HCT116 (cell line): ENCODE measurements around the gene ARFGEF3. TPM values are rescaled to one million over a fixed set of nuclear protein-coding genes. Genes with fewer than 3 reads are reported as not detected.
A peak's percentile ranks its signal among the peaks of the same experiment; 100 is the strongest.

Source experiments
- ATAC-seq: fragments of 200-7000 bp; cut with Tn5 transposase; 2 replicates; pipeline ENCODE4 v1.9.1; 2020; ENCODE audit warnings: mild to moderate bottlenecking, moderate library complexity
- BruUV-seq: library from RNA; stranded (reverse); fragments of 400-500 nt; replicated peaks from 2 replicates; lab custom pipeline; 2021; lab: Mats Ljungman, UMichigan
- CTCF ChIA-PET: fragments of 300-600 bp; sonication (Branson Sonifier 250); formaldehyde crosslinking; loops from one replicate; lab custom pipeline; 2021; ENCODE audit warnings: antibody characterized with exemption; lab: Charles Lee
- POLR2A ChIA-PET: fragments of 300-600, 350-600 bp; sonication (Branson Sonifier 250); formaldehyde crosslinking; loops from one replicate; lab custom pipeline; 2021; ENCODE audit warnings: antibody characterized with exemption; lab: Charles Lee
- RAD21 ChIA-PET, 2 experiments: fragments of 300-600 bp; sonication (Branson Sonifier 250); formaldehyde crosslinking; loops; one replicate each; lab custom pipeline; 2023; ENCODE audit warnings: low total read pairs in 2 of 2; ENCODE audit not compliant: uncharacterized antibody in 2 of 2, unreplicated experiment in 2 of 2, low non-redundant PET in 1 of 2; lab: Charles Lee
- DNase-seq: peaks from one replicate; pipeline ENCODE4 v3.0.0-alpha.2; 2010; ENCODE audit warnings: low read depth, low spot score
- H2AFZ ChIP-seq: fragments of 200-600 bp; shearing (Covaris generic), sonication (generic); 2 replicates; pipeline ENCODE4 v1.6.1; 2017; ENCODE audit warnings: low read depth, mixed run types, mixed read lengths, antibody characterized with exemption, low read length; ENCODE audit not compliant: poor library complexity, severe bottlenecking
- H3K27ac ChIP-seq: 2 replicates; pipeline ENCODE4 v1.5.1; 2012; ENCODE audit warnings: low read depth, low read length
- H3K27me3 ChIP-seq: fragments of 200-600 bp; sonication (generic); 2 replicates; pipeline ENCODE4 v1.6.1; 2016; ENCODE audit warnings: mixed run types, low read length, mixed read lengths; ENCODE audit not compliant: insufficient read depth
- H3K36me3 ChIP-seq, 2 experiments: fragments of 200-500 bp in 1 of 2; fragments of 200-600 bp in 1 of 2; sonication (Bioruptor generic) in 1 of 2; sonication (generic) in 1 of 2; 2 replicates each; pipeline versions ENCODE4 v1.5.1 to v1.6.1; 2014 to 2016; ENCODE audit warnings: low read length in 2 of 2, inconsistent platforms in 1 of 2, mixed read lengths in 1 of 2, mixed run types in 1 of 2; ENCODE audit not compliant: insufficient read depth in 2 of 2, control insufficient read depth in 1 of 2
- H3K4me1 ChIP-seq, 2 experiments: fragments of 200-600 bp in 1 of 2; sonication (generic) in 1 of 2; 2 replicates each; pipeline versions ENCODE4 v1.5.1 to v1.6.1; 2012 to 2017; ENCODE audit warnings: low read length in 2 of 2, inconsistent platforms in 1 of 2, mild to moderate bottlenecking in 1 of 2, mixed read lengths in 1 of 2, mixed run types in 1 of 2, moderate library complexity in 1 of 2; ENCODE audit not compliant: insufficient read depth in 2 of 2, control insufficient read depth in 1 of 2
- H3K4me2 ChIP-seq: fragments of 200-600 bp; sonication (generic); 2 replicates; pipeline ENCODE4 v1.6.1; 2017; ENCODE audit warnings: mixed run types, low read length, mixed read lengths
- H3K4me3 ChIP-seq, 2 experiments: fragments of 200-600 bp in 1 of 2; sonication (generic) in 1 of 2; replicated peaks in 1 of 2; 2 replicates each; pipeline ENCODE4 v1.5.1; 2011 to 2016; ENCODE audit warnings: low read length in 2 of 2, control low read depth in 1 of 2, low read depth in 1 of 2, mild to moderate bottlenecking in 1 of 2, mixed read lengths in 1 of 2, mixed run types in 1 of 2
- H3K79me2 ChIP-seq: fragments of 200-600 bp; sonication (generic); 2 replicates; pipeline ENCODE4 v1.6.1; 2017; ENCODE audit warnings: mild to moderate bottlenecking, mixed run types, low read length, moderate library complexity, mixed read lengths; ENCODE audit not compliant: insufficient read depth
- H3K9ac ChIP-seq: fragments of 200-600 bp; sonication (generic); 2 replicates; pipeline ENCODE4 v1.6.1; 2016; ENCODE audit warnings: low read length, mixed read lengths
- H3K9me2 ChIP-seq: fragments of 200-600 bp; sonication (generic), shearing (Covaris generic); 2 replicates; pipeline ENCODE4 v1.6.1; 2017; ENCODE audit warnings: mixed run types, mild to moderate bottlenecking, moderate library complexity; ENCODE audit not compliant: insufficient read depth
- H3K9me3 ChIP-seq, 2 experiments: fragments of 200-500 bp in 1 of 2; fragments of 200-600 bp in 1 of 2; sonication (Bioruptor generic) in 1 of 2; sonication (generic) in 1 of 2; 2 replicates each; pipeline ENCODE4 v1.6.1; 2014 to 2017; ENCODE audit warnings: low read length in 2 of 2, mixed read lengths in 2 of 2, inconsistent platforms in 1 of 2, low read depth in 1 of 2, mild to moderate bottlenecking in 1 of 2, mixed run types in 1 of 2, moderate library complexity in 1 of 2; ENCODE audit not compliant: control insufficient read depth in 1 of 2, insufficient read depth in 1 of 2
- H4K20me1 ChIP-seq: fragments of 200-600 bp; sonication (generic), shearing (Covaris generic); 2 replicates; pipeline ENCODE4 v1.6.1; 2017; ENCODE audit warnings: mixed run types, mild to moderate bottlenecking, moderate library complexity; ENCODE audit not compliant: insufficient read depth
- ATF3 ChIP-seq: IDR thresholded peaks from 2 replicates; pipeline ENCODE4 v1.6.1; 2012
- CEBPB ChIP-seq: IDR thresholded peaks from 2 replicates; pipeline ENCODE4 v1.6.1; 2012; ENCODE audit warnings: low read depth
- CTCF ChIP-seq, 3 experiments: fragments of 200-600 bp in 1 of 3; sonication (generic) in 1 of 3; IDR thresholded peaks in 2 of 3; conservative IDR thresholded peaks in 1 of 3; 2 replicates each; pipeline ENCODE4 v1.5.1; 2012 to 2017; ENCODE audit warnings: low read depth in 2 of 3, low read length in 2 of 3, antibody characterized with exemption in 1 of 3, borderline replicate concordance in 1 of 3, control low read depth in 1 of 3, mild to moderate bottlenecking in 1 of 3, mixed read lengths in 1 of 3, mixed run types in 1 of 3, moderate library complexity in 1 of 3; ENCODE audit not compliant: insufficient read depth in 1 of 3
- ELF1 ChIP-seq: IDR thresholded peaks from 2 replicates; pipeline ENCODE4 v1.6.1; 2012; ENCODE audit warnings: low read depth, borderline replicate concordance
- EZH2 ChIP-seq: fragments of 200-600 bp; sonication (generic); IDR thresholded peaks from 2 replicates; pipeline ENCODE4 v1.6.1; 2017; ENCODE audit warnings: antibody characterized with exemption, mixed run types
- EZH2phosphoT487 ChIP-seq: fragments of 200-600 bp; IDR thresholded peaks from 2 replicates; pipeline ENCODE4 v1.6.1; 2018; ENCODE audit warnings: antibody characterized with exemption, borderline replicate concordance
- JUND ChIP-seq: IDR thresholded peaks from 2 replicates; pipeline ENCODE4 v1.6.1; 2012
- RAD21 ChIP-seq: IDR thresholded peaks from 2 replicates; pipeline ENCODE4 v1.6.1; 2012; ENCODE audit warnings: low read depth, mild to moderate bottlenecking
- REST ChIP-seq: IDR thresholded peaks from 2 replicates; pipeline ENCODE4 v1.6.1; 2012; ENCODE audit warnings: low read depth
- SP1 ChIP-seq: IDR thresholded peaks from 2 replicates; pipeline ENCODE4 v1.6.1; 2012; ENCODE audit warnings: low read depth
- YY1 ChIP-seq: IDR thresholded peaks from 2 replicates; pipeline ENCODE4 v1.6.1; 2011; ENCODE audit warnings: low read length, low read depth, moderate library complexity, mild to moderate bottlenecking; ENCODE audit not compliant: insufficient replicate concordance; ENCODE audit errors: extremely low read depth
- ZFX ChIP-seq: fragments of 450-650 bp; IDR thresholded peaks from 2 replicates; pipeline ENCODE4 v1.6.1; 2017
- intact Hi-C: fragments of 100-400 bp; cut with micrococcal nuclease; formaldehyde crosslinking; loops from 2 replicates; pipeline ENCODE4 v1.10.0; 2022
- total RNA-seq: library from RNA; stranded (reverse); gene quantifications from one replicate; pipeline ENCODE4 v1.2.1, GENCODE V29; 2021; ENCODE audit not compliant: unreplicated experiment

The ARFGEF3 gene
- total RNA-seq, 1 experiment from 2014 or later: 3.8 TPM

GRCh38 chr6:138211048-138211581, 49.4 kb downstream of the ARFGEF3 start:
- BruUV-seq: no TSS peak
- Histone ChIP-seq H3K4me2 (no peak overlapping the region), H3K79me2 (no peaks in the 10 kb centered on the region), H3K4me1 (no peaks in the 10 kb centered on the region), H2AFZ (no peak overlapping the region), H3K36me3 (no peaks in the 10 kb centered on the region), H4K20me1 (no peaks in the 10 kb centered on the region), H3K27me3 (no peaks in the 10 kb centered on the region), H3K9me3 (no peaks in the 10 kb centered on the region), H3K9ac (no peak overlapping the region), H3K27ac (no peak overlapping the region), H3K4me3 (no peak overlapping the region), H3K9me2 (no peaks in the 10 kb centered on the region)
- DNase-seq (no peak), ATAC-seq (no peak)
- TF ChIP-seq EZH2phosphoT487 (no peak), RAD21 (peak; percentile 13; the same call in 1 of the 2 replicates), CTCF (IDR thresholded peaks at IDR 0.05 in 2 of 3, conservative IDR thresholded peaks at IDR 0.05 in 1 of 3; ENCODE audit: borderline replicate concordance in 1 of 3, insufficient read depth in 1 of 3, low read depth in 2 of 3, low read length in 2 of 3) (peak in 2 of 3 experiments; percentile 19 to 37; a peak in 2 of 6 replicates), ELF1 (no peak)
- ChIA-PET POLR2A (no interaction called here), RAD21 (no interaction called here), CTCF (interaction anchor here (0.9 to 1.1 kb wide), 2 partner anchors 13 to 95 kb away, joined by 3 read pairs; no protein-coding TSS in a partner anchor)
- intact Hi-C loops: no loop called here

GRCh38 chr6:138211601-138212000, 49.9 kb downstream of the ARFGEF3 start:
- no peaks in the 10 kb centered on the region for H3K9me3 ChIP-seq
- H3K36me3 ChIP-seq: no peaks in the 10 kb centered on the region
- BruUV-seq: no TSS peak
- H4K20me1 ChIP-seq: no peaks in the 10 kb centered on the region
- ATAC-seq (no peak), DNase-seq (no peak)
- no peaks in the 10 kb centered on the region for H3K9me2 ChIP-seq
- H3K79me2 ChIP-seq: no peaks in the 10 kb centered on the region
- ChIA-PET POLR2A (no interaction called here), RAD21 (no interaction called here), CTCF (interaction anchor here (1.1 kb wide), 1 partner anchor 13 kb away, joined by 3 read pairs; no protein-coding TSS in a partner anchor)
- no peaks in the 10 kb centered on the region for H3K27me3 ChIP-seq
- no peak overlapping the region for H2AFZ ChIP-seq
- no peak overlapping the region for H3K4me2 ChIP-seq
- no peak overlapping the region for H3K9ac ChIP-seq
- H3K4me1 ChIP-seq: no peaks in the 10 kb centered on the region
- TF ChIP-seq ZFX (no peak), YY1 (no peak), REST (no peak), ATF3 (no peak), EZH2 (no peak), CEBPB (no peak), EZH2phosphoT487 (no peak), JUND (no peak), SP1 (no peak)
- no peak overlapping the region for H3K27ac ChIP-seq
- H3K4me3 ChIP-seq: no peak overlapping the region
- intact Hi-C loops: no loop called here
